Testis (tissue), 3 donors: Measurements from ENCODE around the gene KMT2B. TPM values are rescaled to one million over a fixed set of nuclear protein-coding genes. Genes with fewer than 3 reads are reported as not detected.

Experiments
- DNase-seq: peaks from one replicate; pipeline ENCODE4 v3.0.0-alpha.2; 2019
- H3K27ac ChIP-seq, 2 donors: fragments of 200-600 bp; sonication (generic); one replicate each; pipeline ENCODE4 v1.5.1; 2019
- H3K27me3 ChIP-seq: fragments of 200-600 bp; sonication (generic); one replicate; pipeline ENCODE4 v1.5.1; 2019
- H3K36me3 ChIP-seq: fragments of 200-600 bp; sonication (generic); one replicate; pipeline ENCODE4 v1.5.1; 2017; ENCODE audit warnings: low read depth; ENCODE audit errors: missing control alignments
- H3K4me1 ChIP-seq: fragments of 200-600 bp; sonication (generic); one replicate; pipeline ENCODE4 v1.5.1; 2019
- H3K4me3 ChIP-seq, 2 donors: fragments of 200-600 bp; sonication (generic); one replicate each; pipeline ENCODE4 v1.5.1; 2017 to 2019
- H3K9me3 ChIP-seq: fragments of 200-600 bp; sonication (generic); one replicate; pipeline ENCODE4 v1.5.1; 2017
- CTCF ChIP-seq, 3 experiments: fragments of 450-650 bp in 2 of 3; fragments of 200-600 bp in 1 of 3; sonication (generic) in 1 of 3; IDR thresholded peaks; one replicate each; pipeline ENCODE4 v1.5.1; 2016 to 2019; ENCODE audit warnings: antibody characterized with exemption in 3 of 3, mild to moderate bottlenecking in 2 of 3, moderate library complexity in 1 of 3
- POLR2A ChIP-seq: fragments of 450-650 bp; IDR thresholded peaks from one replicate; pipeline ENCODE4 v1.6.1; 2017; ENCODE audit warnings: antibody characterized with exemption, mild to moderate bottlenecking, moderate library complexity
- WGBS, 2 donors: methylation state at CpG; one replicate each; pipeline ENCODE4 v1.1.5; 2018; 5-methylcytosine and 5-hydroxymethylcytosine counted together
- intact Hi-C: fragments of 100-400 bp; cut with DNase I; formaldehyde crosslinking; loops from one replicate; pipeline ENCODE4 v1.15.1; 2023; ENCODE audit warnings: low total_unique reads
- polyA plus RNA-seq: library from polyadenylated mRNA; stranded (reverse); fragments of 350-450 nt; fragmentation: Illumina TruSeq; extraction: RNeasy Lipid Tissue Mini Kit (QIAGEN cat#74804); gene quantifications from one replicate; pipeline ENCODE4 v1.2.3, GENCODE V29; 2014; ENCODE audit warnings: low read depth, low replicate concordance; ENCODE audit not compliant: insufficient read depth
- total RNA-seq, 2 donors: library from RNA; depleted of rRNA; stranded (reverse); fragments of >200 nt; gene quantifications; one replicate each; pipeline ENCODE4 v1.2.3, GENCODE V29; 2016

Gene KMT2B
- total and polyA plus RNA-seq, 3 donors from 2014 or later, result 73.3 to 110 (median 109) TPM

- Histone ChIP-seq H3K36me3 (no peaks in the 10 kb centered on the region), H3K4me1 (peaks cover 18% of the 10 kb centered on the region), H3K27me3 (no peaks in the 10 kb centered on the region), H3K4me3 (no peak overlapping the region), H3K9me3 (no peaks in the 10 kb centered on the region), H3K27ac (no peak overlapping the region)
- DNase-seq, result no peak
- intact Hi-C loops, result no loop called here
- 74 to 82% methylated on average over 18 to 19 of the region's 19 CpGs for WGBS, 2 donors
- TF ChIP-seq CTCF (IDR thresholded peaks at IDR 0.05) (no peak), POLR2A (no peak)
Measured at GRCh38 chr19:35743640-35744429, 26.0 kb downstream of the KMT2B start.

DNA sequence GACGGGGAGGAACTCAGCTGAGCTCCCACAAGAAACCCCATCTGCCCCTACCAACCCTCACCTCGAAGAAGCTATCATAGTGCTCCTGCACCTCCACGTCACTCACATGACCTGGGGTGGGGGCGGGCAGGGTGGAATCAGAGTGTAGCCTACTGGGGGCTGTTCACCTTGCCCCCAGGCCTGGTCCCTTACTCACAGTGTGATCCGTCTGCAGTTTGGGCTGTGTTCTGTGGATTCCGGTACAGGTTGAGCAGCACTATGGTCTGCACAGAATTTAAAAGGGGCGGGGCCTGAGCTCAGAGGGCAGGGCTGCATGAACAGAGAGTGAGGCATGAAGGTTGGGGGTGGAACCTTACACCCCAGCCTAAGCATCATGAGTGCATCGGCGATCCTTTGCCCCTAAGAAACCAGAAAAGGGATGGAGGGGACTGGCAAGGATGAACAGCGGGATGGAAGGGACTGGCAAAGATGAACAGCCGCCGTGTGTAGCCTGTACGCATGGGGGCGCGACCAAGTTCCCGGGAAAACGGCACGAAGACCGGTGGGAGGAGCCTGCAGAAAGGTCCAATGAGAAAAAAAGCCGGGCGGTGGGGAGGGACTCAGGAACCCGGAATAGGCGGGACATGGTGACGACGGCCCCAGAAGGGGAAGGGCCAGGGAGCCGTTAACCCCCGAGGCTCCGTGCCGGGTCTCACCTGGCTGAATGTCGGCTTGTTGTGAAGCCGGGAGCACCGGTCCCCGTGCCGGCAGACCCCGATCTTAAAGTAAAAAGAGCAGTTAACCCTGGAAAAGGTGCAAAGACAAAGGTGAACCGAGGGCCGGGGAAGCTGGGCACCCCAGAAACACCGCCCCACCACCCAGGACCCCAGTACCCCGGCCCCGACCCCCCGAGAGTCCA is 26.9 kb downstream of the KMT2B start:
- 4 to 8% methylated on average over 39 to 41 of the region's 41 CpGs for WGBS, 2 donors
- no peak for TF ChIP-seq POLR2A
- peak in 2 of 3 experiments; percentile 21 to 48 for TF ChIP-seq CTCF (IDR thresholded peaks at IDR 0.05)
- Histone ChIP-seq H3K9me3 (no peaks in the 10 kb centered on the region), H3K27me3 (no peaks in the 10 kb centered on the region), H3K4me1 (peaks cover 22% of the 10 kb centered on the region), H3K36me3 (no peaks in the 10 kb centered on the region), H3K4me3 (peak overlapping the region; percentile 85 to 96), H3K27ac (peak overlapping the region; percentile 95 to 100)
- intact Hi-C loops, result no loop called here
- DNase-seq, result peak; percentile 98

GRCh38 chr19:35745328-35746086 is 27.7 kb downstream of the KMT2B start, which contains the start of the genes PSENEN and U2AF1L4:
Gene PSENEN (plus strand): TSS chr19:35745651. CDS start chr19:35745931, 280 bp downstream.
Gene U2AF1L4 (minus strand): TSS chr19:35745418. CDS start chr19:35745391, 27 bp downstream.
- no peaks in the 10 kb centered on the region for H3K27me3 ChIP-seq
- peak; percentile 98 for DNase-seq
- peak within 1 kb of the TSS; percentile 95 to 100 for H3K27ac ChIP-seq
- TF ChIP-seq CTCF (IDR thresholded peaks at IDR 0.05), result no peak
- no peak for TF ChIP-seq POLR2A
- H3K4me1 ChIP-seq, result peaks cover 16% of the 10 kb centered on the region
- H3K36me3 ChIP-seq, result no peaks in the 10 kb centered on the region
- intact Hi-C loops, result no loop called here
- peak within 1 kb of the TSS; percentile 85 to 96 for H3K4me3 ChIP-seq
- no peaks in the 10 kb centered on the region for H3K9me3 ChIP-seq
- 0% methylated on average over 39 to 40 of the region's 40 CpGs for WGBS, 2 donors

GRCh38 chr19:35746087-35746462 is 28.3 kb downstream of the KMT2B start:
- TF ChIP-seq POLR2A (no peak), CTCF (IDR thresholded peaks at IDR 0.05) (no peak)
- Histone ChIP-seq H3K9me3 (no peaks in the 10 kb centered on the region), H3K36me3 (no peaks in the 10 kb centered on the region), H3K27ac (peak overlapping the region; percentile 95 to 100), H3K27me3 (no peaks in the 10 kb centered on the region), H3K4me1 (peaks cover 16% of the 10 kb centered on the region), H3K4me3 (peak overlapping the region; percentile 85 to 96)
- intact Hi-C loops, result no loop called here
- no peak for DNase-seq
- 1 to 16% methylated on average over 3 to 4 of the region's 4 CpGs for WGBS, 2 donors
